ENCODE data around the gene RAB18.
"Not testable (repeated sequence)": the region's sequence is repeated elsewhere in the genome, so short reads cannot be mapped to it uniquely, and the experiment has no call there.

DNA sequence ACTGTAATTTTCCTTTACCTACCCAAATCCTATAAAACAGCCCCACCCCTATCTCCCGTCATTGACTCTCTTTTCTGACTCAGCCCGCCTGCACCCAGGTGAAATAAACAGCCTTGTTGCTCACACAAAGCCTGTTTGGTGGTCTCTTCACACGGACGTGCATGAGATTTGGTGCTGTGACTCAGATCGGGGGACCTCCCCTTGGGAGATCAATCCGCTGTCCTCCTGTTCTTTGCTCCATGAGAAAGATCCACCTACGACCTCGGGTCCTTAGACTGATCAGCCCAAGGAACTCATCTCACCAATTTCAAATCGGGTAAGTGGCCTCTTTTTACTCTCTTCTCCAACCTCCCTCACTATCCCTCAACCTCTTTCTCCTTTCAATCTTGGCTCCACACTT lies 38.5 kb upstream of the RAB18 start:
- not testable (repeated sequence) for TF ChIP-seq EZH2 (IDR thresholded peaks at IDR 0.05; ENCODE audit: low read length)
- TF ChIP-seq, protein P1, sequence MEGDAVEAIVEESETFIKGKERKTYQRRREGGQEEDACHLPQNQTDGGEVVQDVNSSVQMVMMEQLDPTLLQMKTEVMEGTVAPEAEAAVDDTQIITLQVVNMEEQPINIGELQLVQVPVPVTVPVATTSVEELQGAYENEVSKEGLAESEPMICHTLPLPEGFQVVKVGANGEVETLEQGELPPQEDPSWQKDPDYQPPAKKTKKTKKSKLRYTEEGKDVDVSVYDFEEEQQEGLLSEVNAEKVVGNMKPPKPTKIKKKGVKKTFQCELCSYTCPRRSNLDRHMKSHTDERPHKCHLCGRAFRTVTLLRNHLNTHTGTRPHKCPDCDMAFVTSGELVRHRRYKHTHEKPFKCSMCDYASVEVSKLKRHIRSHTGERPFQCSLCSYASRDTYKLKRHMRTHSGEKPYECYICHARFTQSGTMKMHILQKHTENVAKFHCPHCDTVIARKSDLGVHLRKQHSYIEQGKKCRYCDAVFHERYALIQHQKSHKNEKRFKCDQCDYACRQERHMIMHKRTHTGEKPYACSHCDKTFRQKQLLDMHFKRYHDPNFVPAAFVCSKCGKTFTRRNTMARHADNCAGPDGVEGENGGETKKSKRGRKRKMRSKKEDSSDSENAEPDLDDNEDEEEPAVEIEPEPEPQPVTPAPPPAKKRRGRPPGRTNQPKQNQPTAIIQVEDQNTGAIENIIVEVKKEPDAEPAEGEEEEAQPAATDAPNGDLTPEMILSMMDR (optimal IDR thresholded peaks at IDR 0.05 in 1 of 3, IDR thresholded peaks at IDR 0.05 in 1 of 3, conservative IDR thresholded peaks at IDR 0.05 in 1 of 3; ENCODE audit: extremely low read depth in 1 of 3, insufficient read depth in 2 of 3, low read length in 3 of 3) = not testable (repeated sequence)

Measured in keratinocyte (primary cell).